AG08395 (cell line): Measurements from ENCODE around the gene SHISA4.

Experiments used
- DNase-seq: peaks from one replicate; pipeline ENCODE4 v3.0.0; 2012; ENCODE audit warnings: mixed read lengths, low spot score

Gene SHISA4

DNA sequence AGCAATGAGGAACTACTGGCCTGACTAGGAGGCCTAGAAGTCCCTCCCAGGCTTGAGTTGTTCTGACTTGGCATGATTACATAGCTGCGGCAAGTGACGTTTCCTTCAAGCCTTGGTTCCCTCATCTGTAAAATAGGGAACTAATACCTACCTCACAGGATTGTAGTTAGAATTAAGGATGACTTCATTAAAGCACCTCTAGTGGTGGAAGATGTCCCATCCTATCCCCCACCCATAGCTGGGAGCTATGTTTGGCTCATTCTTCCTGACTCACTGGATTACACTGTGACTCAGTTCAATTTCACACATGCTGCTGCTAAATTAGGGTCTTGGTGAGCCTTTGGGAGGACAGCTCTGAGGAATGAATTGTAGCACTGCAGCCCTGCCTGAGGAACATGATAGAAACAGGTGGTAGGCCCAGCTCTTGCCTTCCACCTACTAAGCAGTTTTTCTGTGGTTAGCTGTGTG lies 6.0 kb upstream of the SHISA4 start:
- DNase-seq = peak; percentile 82

DNA sequence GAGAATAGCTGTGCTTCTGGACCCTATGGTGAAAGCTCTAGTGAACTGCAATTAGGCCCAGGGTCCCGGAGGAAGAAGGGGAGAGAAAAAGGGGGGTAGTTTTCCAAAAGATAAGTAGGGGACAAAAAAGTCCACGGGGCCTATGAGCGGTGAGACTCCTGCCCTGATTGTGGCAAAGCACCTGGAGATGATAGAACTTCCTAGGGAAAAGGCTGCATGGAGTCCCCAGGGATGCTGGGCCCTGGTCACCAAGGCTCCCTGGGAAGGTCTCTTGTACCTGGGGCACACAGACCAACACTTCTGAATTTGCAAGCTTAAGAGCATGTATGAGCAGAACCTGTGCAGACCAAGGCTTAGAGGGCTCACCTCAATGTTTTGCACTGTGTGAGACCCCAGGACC lies 5.4 kb upstream of the SHISA4 start:
- DNase-seq = no peak

DNA sequence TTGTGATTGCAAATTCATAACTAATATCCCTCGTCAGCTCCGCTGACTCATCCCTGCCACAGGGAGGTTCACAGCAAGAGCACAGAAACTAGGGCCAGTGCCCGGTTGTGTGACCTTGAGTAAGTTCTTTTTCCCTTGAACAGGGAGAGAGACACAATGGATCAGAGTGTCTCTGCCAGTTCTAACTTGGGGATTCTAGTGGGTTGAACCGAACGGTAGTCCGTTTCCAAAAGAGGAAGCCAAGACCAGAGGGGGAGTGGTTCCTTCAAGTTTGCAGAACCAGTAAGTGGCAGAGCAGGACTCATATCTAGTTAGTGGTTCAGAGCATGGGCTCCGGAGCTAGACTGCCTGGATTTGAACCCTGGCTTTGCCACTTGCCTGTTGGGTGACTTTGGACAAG lies 4.9 kb upstream of the SHISA4 start:
- peak; percentile 35 for DNase-seq

DNA sequence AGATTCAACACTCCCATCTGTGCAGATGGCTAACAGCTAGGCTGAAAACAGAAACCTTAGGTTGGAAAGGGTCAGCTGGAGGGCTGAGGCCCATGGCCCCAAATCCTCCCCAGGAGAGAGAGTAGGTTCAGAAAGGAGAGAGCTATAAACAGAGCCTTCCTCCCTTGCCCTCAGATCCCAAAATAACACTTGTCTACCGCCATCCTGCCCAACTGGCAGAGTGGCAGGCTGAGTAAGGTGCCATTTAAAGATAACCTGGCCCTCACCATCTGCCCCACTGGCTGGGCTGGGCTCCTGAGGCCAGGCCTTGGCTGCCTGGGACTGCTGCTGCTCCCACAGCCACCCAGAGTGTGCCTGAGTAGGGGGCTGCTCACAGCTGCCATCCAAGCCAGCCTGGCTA lies 4.3 kb upstream of the SHISA4 start:
- no peak for DNase-seq

DNA sequence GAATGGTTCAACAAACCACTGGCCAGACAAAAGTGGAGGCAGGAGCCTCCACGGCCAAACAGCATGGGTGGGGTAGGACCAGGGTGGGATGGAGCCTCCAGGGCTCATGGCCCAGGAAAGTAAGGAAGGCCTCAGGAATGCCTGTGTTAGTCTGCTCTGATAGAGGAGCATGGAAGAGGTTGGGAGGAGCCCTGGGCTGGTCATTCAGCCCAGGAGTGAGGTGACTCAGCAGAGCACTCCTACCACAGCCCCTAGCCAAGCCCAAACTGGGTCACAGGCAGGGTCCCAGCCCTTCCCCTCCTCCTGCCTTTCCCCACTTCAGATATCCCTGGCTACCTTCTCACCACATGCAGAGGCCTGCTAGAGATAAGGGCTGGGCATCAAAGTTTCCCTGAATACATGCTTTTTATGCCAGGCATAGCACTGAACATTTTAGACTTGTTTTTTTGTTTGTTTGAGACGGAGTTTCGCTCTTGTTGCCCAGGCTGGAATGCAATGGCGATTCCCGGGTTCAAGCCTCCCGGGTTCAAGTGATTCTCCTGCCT lies 3.1 kb upstream of the SHISA4 start:
- DNase-seq = peak; percentile 74

DNA sequence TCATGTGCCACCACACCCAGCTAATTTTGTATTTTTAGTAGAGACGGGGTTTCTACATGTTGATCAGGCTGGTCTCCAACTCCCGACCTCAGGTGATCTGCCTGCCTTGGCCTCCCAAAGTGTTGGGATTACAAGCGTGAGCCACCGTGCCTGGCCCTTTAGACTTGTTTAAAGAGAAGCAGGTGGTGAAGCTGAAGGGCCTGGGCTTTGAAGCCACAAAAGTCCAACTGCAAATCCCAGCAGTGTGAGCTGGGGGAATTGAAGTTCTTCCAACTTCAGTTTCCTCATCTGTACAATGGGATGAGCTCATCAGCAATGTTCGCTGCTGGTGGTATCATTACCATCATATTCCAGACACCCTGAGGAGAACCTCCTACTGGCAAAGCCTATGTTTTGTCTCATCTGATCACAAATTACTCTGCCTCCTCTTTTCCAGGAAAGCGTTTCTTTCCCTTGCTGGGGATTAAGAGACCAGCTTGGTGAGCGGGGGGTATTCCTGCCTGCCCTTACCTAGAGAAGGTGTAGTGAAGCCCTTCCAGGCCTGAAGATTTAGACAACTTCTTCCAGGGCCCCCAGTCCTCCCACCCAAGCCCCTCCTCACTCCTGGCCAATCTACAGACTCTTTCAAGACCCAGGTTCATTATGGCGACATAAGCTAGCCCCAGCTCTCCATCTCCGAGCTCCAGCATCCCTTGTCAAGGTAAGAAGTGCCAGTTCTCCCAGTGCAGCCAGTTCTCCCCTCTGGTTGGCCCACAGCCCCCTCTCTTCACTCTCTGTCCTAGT lies 2.4 kb upstream of the SHISA4 start:
- no peak for DNase-seq

DNA sequence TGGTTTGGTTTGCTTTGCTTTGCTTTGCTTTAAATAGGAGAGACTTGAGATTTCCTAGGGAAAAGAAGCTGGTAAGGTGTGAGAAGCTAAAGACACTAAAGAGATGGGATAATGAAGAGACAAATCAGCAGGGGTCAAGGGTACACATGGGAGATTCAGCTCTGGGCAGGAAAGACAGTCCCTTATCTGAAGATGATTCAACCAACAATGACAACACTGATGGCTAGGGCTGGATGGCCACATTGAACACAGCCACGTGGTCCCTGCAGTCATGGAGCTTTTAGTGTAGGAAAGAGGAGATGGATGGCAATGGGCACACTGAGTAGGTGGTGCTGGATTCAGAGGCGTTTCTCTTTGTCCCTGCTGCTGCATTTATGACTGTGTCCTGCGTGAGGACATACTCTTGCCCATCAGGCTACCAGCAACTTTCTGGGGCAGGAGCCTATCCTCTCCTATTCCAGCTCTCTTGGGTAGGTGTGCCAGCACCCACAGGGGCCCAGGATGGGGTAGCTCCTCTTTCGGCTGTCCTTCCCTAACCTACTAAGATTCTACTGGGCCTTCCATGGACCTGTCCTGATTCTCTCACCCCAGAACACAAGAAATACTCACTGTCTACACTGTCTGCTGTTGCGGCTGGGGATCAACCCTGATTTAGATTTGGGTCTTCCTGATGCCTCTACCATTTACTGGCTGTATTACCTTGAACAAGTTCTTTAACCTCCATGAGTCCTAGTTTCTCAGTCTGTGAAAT lies 1.4 kb upstream of the SHISA4 start:
- DNase-seq = no peak

DNA sequence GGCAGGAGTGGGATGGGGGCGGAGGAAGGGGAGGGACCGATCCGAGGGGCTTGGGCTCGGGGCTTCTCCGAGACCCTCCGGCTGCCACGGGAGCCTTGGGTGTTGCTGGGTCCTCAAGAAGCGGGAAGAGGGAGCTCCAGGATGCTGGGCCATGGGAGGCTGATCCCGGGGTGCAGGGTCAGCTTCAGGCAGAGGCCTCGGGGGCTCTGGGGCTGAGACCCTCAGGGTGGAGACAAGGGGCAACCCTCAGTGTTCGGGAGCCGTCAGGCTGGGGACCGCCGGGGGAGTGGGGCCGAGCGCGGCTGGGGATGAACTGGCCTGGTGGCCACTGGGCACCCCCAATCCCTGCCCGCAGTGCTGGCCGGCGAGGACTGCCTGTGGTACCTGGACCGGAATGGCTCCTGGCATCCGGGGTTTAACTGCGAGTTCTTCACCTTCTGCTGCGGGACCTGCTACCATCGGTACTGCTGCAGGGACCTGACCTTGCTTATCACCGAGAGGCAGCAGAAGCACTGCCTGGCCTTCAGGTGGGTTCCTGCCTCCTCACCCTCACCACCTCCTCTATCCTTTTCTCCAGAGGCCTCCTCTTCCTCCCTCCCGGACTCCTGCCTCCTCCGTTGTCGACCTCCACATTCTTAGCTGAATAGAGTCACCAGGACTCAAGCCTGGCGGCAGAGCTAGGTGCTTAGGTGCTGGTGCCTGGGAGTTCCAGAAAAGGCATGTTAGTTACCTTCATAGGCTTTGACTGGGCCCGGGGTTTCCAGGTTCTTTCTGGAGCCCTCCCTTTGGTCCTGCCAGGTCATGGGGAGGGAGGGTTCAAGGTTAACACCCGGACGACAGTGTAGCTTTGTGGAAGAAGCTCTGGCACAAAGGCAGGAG lies 631 bp downstream of the SHISA4 start:
- DNase-seq = no peak

DNA sequence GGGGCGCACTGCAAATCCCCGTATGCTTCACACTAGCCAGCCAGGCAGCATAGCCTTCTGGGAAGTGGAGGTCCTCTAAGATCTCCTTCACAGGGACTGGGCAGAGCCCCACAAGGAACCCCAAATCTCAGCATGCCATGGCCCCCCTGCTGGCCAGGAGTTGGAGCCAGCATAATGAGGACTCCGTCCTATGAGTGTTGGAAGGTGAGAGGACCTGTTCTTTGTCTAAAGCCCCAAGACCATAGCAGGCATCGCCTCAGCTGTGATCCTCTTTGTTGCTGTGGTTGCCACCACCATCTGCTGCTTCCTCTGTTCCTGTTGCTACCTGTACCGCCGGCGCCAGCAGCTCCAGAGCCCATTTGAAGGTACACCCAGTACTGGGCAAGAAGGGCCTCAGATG lies 1.5 kb downstream of the SHISA4 start:
- no peak for DNase-seq

DNA sequence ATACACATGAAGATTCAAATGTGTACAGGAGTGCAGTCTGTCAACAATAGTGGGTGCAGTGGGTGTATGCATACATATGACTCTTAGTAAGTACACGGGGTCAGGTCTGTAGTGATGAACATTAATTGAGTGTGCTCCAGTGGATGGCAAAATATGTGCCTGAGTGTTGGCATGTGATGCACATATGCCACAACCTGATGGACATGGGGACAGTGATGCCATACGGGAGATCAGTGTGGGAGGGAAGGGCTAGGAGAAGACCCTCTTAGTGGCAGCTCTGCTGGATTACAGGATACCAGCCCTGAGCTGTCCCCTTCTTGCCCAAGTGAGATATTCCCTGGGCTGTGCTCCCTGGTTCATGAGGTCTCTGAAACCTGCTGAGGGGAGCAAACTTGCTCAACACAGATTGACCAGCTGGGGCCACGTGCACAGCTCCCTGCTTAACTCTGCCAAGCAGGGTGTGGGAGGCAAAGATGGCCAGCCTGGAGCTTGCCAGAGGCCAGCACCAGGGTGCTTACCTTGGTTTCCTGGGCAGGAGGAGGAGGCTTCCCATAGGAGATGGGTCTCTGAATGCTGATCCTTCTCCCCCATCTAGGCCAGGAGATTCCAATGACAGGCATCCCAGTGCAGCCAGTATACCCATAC lies 2.2 kb downstream of the SHISA4 start:
- no peak for DNase-seq

DNA sequence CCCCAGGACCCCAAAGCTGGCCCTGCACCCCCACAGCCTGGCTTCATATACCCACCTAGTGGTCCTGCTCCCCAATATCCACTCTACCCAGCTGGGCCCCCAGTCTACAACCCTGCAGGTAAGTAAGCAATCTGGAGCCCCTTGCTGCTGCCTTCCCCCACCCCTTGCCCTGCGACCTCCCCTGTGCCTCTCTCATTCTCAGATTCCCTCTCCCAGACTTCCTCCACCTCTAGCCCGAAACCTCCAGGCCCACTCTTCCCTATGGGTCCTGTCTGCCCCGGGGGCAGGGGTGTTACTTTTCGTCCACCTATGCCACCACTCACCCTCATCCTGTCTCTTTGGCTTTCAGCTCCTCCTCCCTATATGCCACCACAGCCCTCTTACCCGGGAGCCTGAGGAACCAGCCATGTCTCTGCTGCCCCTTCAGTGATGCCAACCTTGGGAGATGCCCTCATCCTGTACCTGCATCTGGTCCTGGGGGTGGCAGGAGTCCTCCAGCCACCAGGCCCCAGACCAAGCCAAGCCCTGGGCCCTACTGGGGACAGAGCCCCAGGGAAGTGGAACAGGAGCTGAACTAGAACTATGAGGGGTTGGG lies 2.9 kb downstream of the SHISA4 start:
- DNase-seq = no peak

DNA sequence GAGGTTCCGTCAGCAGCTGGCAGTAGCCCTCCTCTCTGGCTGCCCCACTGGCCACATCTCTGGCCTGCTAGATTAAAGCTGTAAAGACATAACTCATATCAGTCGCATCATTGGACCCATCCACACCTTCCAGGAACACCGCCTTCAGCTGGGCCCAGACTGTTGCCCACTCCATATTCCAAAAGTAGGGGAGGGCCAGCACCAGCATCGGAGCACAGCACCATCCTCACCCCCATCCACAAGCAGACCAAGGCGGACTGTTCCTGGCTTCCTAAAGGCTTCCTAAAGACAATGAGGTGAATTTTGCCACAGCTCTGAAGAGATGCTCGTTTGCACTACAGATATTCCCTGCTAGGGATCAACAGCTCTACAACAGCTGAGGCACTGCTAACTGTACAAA lies 3.5 kb downstream of the SHISA4 start:
- DNase-seq = no peak

DNA sequence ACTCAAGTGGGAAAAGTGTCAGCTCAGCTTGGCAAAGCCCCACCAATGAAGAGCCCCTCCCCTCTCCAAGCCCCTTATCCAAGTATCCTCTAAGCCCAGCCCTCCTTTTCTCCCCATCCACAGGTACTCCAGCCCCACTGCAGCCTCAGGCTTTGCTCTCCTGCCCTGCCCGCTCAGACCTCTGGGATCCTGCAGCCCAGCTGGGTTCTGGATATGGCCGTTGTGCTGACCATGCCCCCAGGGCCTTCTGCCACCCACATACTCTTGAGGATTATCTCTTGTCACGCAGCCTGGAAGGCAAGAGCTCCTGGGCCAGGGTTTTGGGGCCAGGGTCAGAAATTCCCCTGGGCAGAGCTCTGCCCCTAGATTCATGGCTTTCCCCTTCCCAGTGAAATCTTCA lies 4.7 kb downstream of the SHISA4 start:
- no peak for DNase-seq

DNA sequence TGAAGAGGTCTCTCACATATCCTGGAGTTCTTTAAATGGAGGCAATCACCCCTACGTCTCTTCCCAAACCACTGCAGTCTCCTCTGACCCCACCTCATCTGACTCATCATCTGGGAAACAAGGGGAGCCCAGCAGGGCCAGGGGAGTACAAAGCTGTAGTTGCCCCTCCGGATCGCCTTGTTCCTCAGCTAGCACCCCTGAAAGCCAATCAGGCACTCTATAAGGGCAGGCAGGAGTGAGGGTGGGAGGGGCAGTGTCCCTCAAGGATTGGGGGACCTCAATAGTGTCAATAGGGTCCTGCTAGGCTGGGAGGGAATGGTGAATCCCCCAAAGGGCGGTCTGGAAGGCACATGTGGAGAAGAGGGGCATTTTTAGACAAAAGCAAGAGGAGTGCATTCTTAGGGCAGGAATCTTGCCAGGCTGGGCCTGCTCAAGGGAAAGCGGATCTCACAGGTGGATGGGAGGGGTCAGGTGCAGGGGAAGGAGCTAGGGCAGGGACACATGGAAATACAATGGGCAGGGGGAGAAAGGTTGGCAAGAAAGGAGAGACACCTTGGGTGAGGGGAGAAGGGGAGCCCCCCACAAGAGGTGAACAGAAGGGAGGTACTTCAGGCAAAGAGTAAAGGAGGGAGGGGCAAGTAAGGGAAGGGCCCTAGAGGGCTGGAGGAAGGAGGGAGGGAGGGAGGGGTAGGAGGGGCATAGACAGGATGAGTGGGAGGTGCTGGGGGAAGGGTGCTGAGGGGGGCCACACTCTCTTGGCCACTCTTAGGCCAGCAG lies 5.8 kb downstream of the SHISA4 start:
- no peak for DNase-seq

DNA sequence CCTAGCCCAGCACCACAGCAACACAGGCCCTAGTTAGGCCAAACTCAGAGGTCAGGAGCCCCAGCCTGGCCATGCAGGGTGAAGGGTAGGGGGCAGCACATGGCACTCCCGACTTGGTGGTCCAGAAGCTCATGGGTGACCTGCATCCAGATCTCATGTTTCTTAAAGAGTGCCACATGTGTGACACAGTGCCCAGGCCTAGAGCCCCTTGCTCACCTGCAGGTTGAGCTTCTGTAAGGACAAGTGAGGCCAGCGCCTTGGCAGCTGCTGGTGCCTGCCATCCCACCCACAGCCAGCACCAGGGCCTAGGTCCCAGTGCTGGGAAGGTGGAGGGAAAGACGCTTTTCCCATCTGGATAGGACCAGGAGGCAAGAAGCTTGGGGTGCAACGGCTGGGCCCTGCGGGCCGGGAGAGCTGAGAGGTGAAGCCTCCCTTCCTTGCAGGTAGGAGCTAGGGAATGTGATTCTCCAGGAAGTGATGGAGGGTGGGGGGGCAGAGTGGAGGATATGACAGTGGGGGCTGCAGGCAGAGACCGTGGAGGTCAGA lies 6.5 kb downstream of the SHISA4 start:
- DNase-seq = no peak

DNA sequence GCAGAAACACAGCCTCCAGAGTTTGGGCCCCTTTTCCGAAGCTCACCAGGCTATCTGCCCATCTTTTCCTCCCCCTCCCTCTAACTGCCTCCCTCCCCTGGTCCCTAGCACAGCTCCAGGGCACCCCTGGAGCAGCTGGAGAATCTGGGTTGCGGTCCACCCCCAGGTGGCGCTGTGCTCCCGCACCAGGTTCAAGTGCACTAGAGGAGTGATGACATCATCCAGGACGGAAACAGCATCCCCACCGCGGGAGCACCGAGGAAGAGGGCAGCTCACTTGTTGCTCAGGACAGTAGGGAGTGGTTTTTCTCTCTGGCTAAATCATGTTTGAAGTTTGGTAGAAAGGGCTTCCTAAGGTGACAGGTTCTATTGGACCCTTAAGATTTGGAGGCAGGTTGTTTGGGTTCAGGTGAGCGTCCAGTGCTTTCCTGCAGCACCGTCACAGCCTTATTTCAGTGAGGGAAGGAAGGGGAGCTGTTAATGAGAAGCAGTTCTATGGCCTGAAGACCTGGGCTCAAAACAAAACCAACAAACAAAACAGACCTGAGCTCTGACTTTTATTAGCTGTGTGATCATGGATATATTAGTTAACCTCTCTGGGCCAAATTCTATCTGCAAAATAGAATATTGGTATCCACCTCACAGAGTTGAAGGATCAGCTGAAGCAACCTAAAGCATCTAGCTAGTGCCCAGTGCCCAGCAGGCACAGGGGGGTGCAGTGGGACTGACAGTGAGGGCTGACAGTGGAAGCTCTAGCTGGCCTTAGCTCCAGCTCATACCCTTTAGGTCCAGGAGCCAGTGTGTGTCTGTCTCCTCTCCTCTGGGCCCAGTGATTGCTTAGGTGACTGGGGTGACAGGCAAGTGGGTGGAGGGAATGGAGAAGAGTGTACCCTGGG lies 7.5 kb downstream of the SHISA4 start:
- DNase-seq = peak; percentile 89

DNA sequence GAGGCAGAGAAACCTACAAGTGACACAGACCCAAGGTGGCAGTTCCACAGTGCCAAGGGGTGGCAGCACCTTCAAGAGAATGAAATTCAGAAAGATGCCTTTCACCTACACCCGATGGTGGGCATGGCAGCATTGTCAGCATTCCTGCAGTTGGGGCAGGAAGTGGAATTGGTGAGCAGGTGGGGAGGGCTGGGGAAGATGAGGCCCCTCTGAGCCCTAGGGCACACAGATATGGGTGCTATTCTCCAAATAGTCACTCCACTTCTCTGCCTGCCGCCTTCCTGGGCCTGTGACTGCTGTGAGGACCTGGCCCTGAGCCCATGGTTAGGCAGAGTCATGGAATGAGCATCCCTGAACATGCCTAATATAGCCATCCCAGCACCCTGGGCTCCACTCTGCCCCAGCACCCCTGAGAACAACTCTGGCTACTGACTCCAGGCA lies 8.3 kb downstream of the SHISA4 start:
- peak; percentile 80 for DNase-seq

DNA sequence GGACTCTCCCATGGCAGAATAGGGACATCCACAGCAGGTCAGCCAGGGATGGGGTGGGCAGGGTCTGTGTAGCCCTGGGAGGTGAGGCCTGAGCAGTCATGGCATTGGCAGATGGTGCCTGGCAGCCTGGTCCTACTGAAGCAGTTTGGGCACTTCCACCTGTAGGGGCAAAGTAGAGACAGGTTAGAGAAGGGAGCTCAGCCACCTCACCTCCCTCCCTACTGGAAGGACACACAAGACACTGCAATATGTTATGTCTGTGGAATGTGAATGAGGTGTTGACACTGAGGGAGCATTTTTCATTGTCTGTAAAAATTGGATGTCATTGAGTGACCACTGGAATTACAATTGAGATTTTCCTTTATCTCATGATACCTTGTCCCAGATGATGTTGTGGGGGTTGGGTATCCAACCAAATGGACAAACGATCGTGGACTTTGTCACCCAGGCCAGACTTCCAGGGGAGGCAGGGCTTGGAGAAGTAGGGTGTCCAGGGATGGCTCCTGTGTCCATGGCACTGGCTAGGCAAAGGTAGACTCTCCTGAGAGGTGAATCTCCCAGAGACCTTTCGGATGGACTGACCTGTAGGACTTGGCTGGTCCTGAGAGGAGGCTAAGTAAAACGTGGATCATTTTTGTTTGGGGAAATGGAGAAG lies 9.7 kb downstream of the SHISA4 start:
- DNase-seq = no peak

DNA sequence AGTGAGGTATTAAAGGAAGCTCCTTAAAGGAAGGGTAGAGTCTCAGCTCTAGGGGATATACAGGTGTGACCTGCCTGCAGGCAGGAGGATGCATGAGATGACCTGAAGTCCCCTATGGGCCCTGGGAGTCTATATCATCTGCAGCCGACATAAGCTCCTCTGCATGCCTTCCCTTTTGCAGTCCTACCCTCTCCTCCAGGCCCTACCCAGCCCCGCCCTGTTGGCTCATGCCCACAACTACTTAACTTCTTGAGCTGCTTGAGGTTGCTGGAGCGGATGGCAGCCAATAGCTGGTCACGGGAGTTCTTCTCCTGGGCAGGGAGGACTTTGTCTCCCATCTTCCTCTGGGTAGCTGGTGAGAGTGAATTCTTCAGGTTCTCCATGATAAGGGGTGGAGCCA lies 10.3 kb downstream of the SHISA4 start:
- no peak for DNase-seq
